Measurements from ENCODE around the gene TAPT1. TPM values are rescaled to one million over a fixed set of nuclear protein-coding genes. Genes with fewer than 3 reads are reported as not detected.
A peak's percentile ranks its signal among the peaks of the same experiment; 100 is the strongest.

The TAPT1 gene
- total RNA-seq, 1 experiment from 2014 or later = 23.7 TPM

DNA sequence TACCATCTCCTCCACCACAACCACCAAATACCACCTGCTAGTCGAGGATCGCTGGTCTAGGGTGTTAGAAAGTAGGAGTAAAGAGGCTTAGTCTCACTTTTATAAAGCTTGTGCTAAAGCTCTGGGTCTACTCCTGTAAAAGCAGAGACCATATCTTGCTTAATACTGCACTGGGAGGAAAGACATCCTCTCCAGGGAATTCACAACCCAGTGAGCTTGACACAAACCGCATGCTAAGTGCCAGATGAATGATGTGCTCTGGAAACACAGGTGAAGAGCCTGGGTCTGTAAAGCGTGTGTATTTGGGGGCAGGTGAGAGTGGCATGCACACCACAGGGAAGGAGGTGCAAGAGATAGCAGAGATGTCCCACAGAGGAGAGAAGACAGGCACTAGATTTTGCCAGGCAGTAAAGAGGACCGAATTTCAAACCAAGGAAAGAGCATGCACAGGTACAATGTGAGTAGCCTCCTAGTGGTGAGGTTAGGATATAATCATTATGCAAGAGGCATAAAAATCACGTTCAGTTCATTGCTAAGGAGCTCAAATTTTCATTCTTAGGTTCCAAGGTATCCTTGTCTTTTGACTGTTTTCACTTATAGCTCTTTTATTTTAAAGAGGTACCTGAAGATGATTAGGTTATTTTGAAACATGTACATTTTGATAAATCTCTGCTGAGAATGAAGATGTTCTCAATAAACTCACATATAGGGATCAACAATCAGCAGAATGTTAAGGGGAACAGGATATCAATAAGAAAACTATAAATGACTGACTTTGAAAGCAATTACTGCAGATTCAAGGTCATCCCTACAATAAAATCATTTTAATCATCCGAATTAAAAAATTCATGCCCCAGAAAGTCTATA lies 20.7 kb downstream of the TAPT1 start:
- BruUV-seq (replicated peaks) = no TSS peak
- H3K4me1 Mint-ChIP-seq (ENCODE audit: low read depth, unreplicated experiment) = peaks cover 7% of the 10 kb centered on the region
- H3K4me3 ChIP-seq (ENCODE audit: low read depth, low read length) = no peak overlapping the region
- CTCF ChIA-PET = interaction anchor here (1.0 to 1.7 kb wide), 4 partner anchors 9 to 400 kb away, joined by 3 to 14 read pairs (median 9); no protein-coding TSS in a partner anchor
- H3K27ac Mint-ChIP-seq (ENCODE audit: unreplicated experiment) = no peak overlapping the region
- no peaks in the 10 kb centered on the region for H3K9me3 Mint-ChIP-seq (ENCODE audit: unreplicated experiment)
- no peak overlapping the region for H3K4me3 Mint-ChIP-seq (ENCODE audit: unreplicated experiment)
- no peaks in the 10 kb centered on the region for H3K4me1 ChIP-seq
- POLR2A ChIA-PET = no interaction called here
- TF ChIP-seq CTCF (IDR thresholded peaks at IDR 0.05; ENCODE audit: insufficient read depth in 1 of 2, low read depth in 1 of 2, low read length in 1 of 2, severe bottlenecking in 1 of 2, unreplicated experiment in 1 of 2) = peak; percentile 59 to 64
- no peaks in the 10 kb centered on the region for H3K27me3 Mint-ChIP-seq (ENCODE audit: insufficient read depth, unreplicated experiment)
- peak in 1 of 2 experiments; percentile 15 for DNase-seq
- intact Hi-C loops (cut with micrococcal nuclease; ENCODE audit: unreplicated experiment) = loop anchor here (1.0 kb wide), 1 partner anchor 60 kb away; no protein-coding TSS in a partner anchor
- H3K9me3 ChIP-seq = no peaks in the 10 kb centered on the region
- peaks cover 10% of the 10 kb centered on the region for H3K36me3 Mint-ChIP-seq (ENCODE audit: insufficient read depth, unreplicated experiment)
- H3K27me3 ChIP-seq (replicated peaks; ENCODE audit: control insufficient read depth, insufficient read depth, low read length) = no peaks in the 10 kb centered on the region
- H3K36me3 ChIP-seq (ENCODE audit: control insufficient read depth, insufficient read depth, low read length) = no peaks in the 10 kb centered on the region; the same call in 1 of the 2 replicates

- Mint-ChIP-seq H3K27me3 (ENCODE audit: insufficient read depth, unreplicated experiment) (no peaks in the 10 kb centered on the region), H3K4me3 (ENCODE audit: unreplicated experiment) (no peak overlapping the region), H3K4me1 (ENCODE audit: low read depth, unreplicated experiment) (peaks cover 7% of the 10 kb centered on the region), H3K36me3 (ENCODE audit: insufficient read depth, unreplicated experiment) (peaks cover 10% of the 10 kb centered on the region), H3K9me3 (ENCODE audit: unreplicated experiment) (no peaks in the 10 kb centered on the region), H3K27ac (ENCODE audit: unreplicated experiment) (no peak overlapping the region)
- Histone ChIP-seq H3K27me3 (replicated peaks; ENCODE audit: control insufficient read depth, insufficient read depth, low read length) (no peaks in the 10 kb centered on the region), H3K4me1 (no peaks in the 10 kb centered on the region), H3K4me3 (ENCODE audit: low read depth, low read length) (no peak overlapping the region), H3K9me3 (no peaks in the 10 kb centered on the region), H3K36me3 (ENCODE audit: control insufficient read depth, insufficient read depth, low read length) (no peaks in the 10 kb centered on the region; the same call in 1 of the 2 replicates)
- intact Hi-C loops (cut with micrococcal nuclease; ENCODE audit: unreplicated experiment) = no loop called here
- TF ChIP-seq CTCF (IDR thresholded peaks at IDR 0.05; ENCODE audit: insufficient read depth in 1 of 2, low read depth in 1 of 2, low read length in 1 of 2, severe bottlenecking in 1 of 2, unreplicated experiment in 1 of 2) = no peak
- CTCF ChIA-PET = no interaction called here
- no peak for DNase-seq
- POLR2A ChIA-PET = no interaction called here
- no TSS peak for BruUV-seq (replicated peaks)
Observed at GRCh38 chr4:16204505-16204904, 21.8 kb downstream of the TAPT1 start.

DNA sequence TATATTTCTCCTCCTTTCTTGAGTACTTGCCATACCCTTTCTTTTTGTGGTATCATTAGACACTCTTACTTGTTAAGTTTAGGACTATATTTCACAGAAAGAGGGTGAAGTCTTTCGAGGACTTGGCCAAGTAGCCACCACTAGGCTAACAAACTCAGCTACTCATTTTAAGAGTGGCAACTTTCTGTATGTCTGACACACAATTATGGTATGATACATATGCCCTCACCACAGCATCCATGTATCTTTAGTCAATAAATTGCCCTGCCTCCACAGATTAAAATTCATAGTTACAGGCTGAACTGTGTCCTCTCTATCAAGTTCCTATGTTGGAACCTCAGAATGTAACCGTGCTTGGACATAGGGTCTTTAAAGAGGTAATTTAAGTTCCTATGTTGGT lies 23.2 kb downstream of the TAPT1 start:
- H3K36me3 Mint-ChIP-seq (ENCODE audit: insufficient read depth, unreplicated experiment) = peaks cover 10% of the 10 kb centered on the region
- H3K4me1 ChIP-seq = no peaks in the 10 kb centered on the region
- BruUV-seq (replicated peaks) = no TSS peak
- peaks cover 7% of the 10 kb centered on the region for H3K4me1 Mint-ChIP-seq (ENCODE audit: low read depth, unreplicated experiment)
- H3K36me3 ChIP-seq (ENCODE audit: control insufficient read depth, insufficient read depth, low read length) = no peaks in the 10 kb centered on the region
- no peak for TF ChIP-seq CTCF (IDR thresholded peaks at IDR 0.05; ENCODE audit: insufficient read depth in 1 of 2, low read depth in 1 of 2, low read length in 1 of 2, severe bottlenecking in 1 of 2, unreplicated experiment in 1 of 2)
- no peak overlapping the region for H3K4me3 ChIP-seq (ENCODE audit: low read depth, low read length)
- H3K4me3 Mint-ChIP-seq (ENCODE audit: unreplicated experiment) = no peak overlapping the region
- no peak overlapping the region for H3K27ac Mint-ChIP-seq (ENCODE audit: unreplicated experiment)
- intact Hi-C loops (cut with micrococcal nuclease; ENCODE audit: unreplicated experiment) = no loop called here
- H3K27me3 ChIP-seq (replicated peaks; ENCODE audit: control insufficient read depth, insufficient read depth, low read length) = no peaks in the 10 kb centered on the region
- DNase-seq = no peak
- H3K9me3 Mint-ChIP-seq (ENCODE audit: unreplicated experiment) = no peaks in the 10 kb centered on the region
- ChIA-PET CTCF (no interaction called here), POLR2A (no interaction called here)
- H3K9me3 ChIP-seq = no peaks in the 10 kb centered on the region
- H3K27me3 Mint-ChIP-seq (ENCODE audit: insufficient read depth, unreplicated experiment) = no peaks in the 10 kb centered on the region
